ENCODE data around the gene ZDHHC14. TPM values are rescaled to one million over a fixed set of nuclear protein-coding genes. Genes with fewer than 3 reads are reported as not detected.

The ZDHHC14 gene
- total and polyA plus RNA-seq, 2 of the 8 experiments (the other 6 are each of a cell fraction or from before 2014, with no cell fraction given): 2.9 to 5.3 TPM

- Histone ChIP-seq H3K23ac (ENCODE audit: insufficient read length) (no peak overlapping the region), H4K8ac (ENCODE audit: extremely low read depth, insufficient read depth, low read length) (no peak overlapping the region), H2AK5ac (ENCODE audit: low read depth, low read length) (no peak overlapping the region), H3K4me2 (ENCODE audit: insufficient read depth in 1 of 2, low read depth in 2 of 2, low read length in 2 of 2) (no peak overlapping the region), H2BK5ac (ENCODE audit: low read depth, low read length) (no peak overlapping the region), H4K20me1 (replicated peaks in 1 of 2; ENCODE audit: control insufficient read depth in 1 of 2, insufficient read depth in 2 of 2, low read length in 2 of 2) (no peaks in the 10 kb centered on the region), H3K56ac (replicated peaks; ENCODE audit: insufficient read length, low read depth, low read length) (no peak overlapping the region), H4K91ac (replicated peaks; ENCODE audit: insufficient read length, low read length) (no peak overlapping the region), H3K79me2 (ENCODE audit: control insufficient read depth in 1 of 2, insufficient read depth in 2 of 2, low read length in 2 of 2) (no peaks in the 10 kb centered on the region), H3K9ac (replicated peaks in 1 of 4; ENCODE audit: extremely low read depth in 1 of 4, low read depth in 3 of 4, low read length in 3 of 4) (no peak overlapping the region), H2AFZ (ENCODE audit: low read length) (0 out of 2 replicates have a peak overlapping the region, but pooled peaks have one; percentile 29), H3K36me3 (ENCODE audit: control insufficient read depth in 2 of 4, insufficient read depth in 4 of 4, low read length in 3 of 4) (no peaks in the 10 kb centered on the region), H3K23me2 (ENCODE audit: low read depth, low read length) (no peaks in the 10 kb centered on the region), H3K18ac (ENCODE audit: extremely low read depth, low read length) (no peak overlapping the region), H3K27ac (ENCODE audit: low read depth, low read length) (no peak overlapping the region), H2BK12ac (ENCODE audit: low read depth, low read length) (no peak overlapping the region), H3K4me3 (ENCODE audit: extremely low read depth in 1 of 4, insufficient read depth in 2 of 4, low read depth in 3 of 4, low read length in 4 of 4) (no peak overlapping the region), H3K9me3 (ENCODE audit: insufficient read depth in 2 of 2, low read depth in 1 of 2, low read length in 1 of 2) (no peaks in the 10 kb centered on the region), H3K4me1 (replicated peaks in 1 of 4; ENCODE audit: control insufficient read depth in 3 of 4, insufficient read depth in 4 of 4, low read length in 3 of 4) (no peaks in the 10 kb centered on the region), H3K79me1 (ENCODE audit: low read depth, low read length) (no peaks in the 10 kb centered on the region), H2BK20ac (ENCODE audit: low read length) (no peak overlapping the region), H3K14ac (ENCODE audit: insufficient read length) (no peak overlapping the region), H3K4ac (replicated peaks; ENCODE audit: insufficient read length, low read depth, low read length) (no peak overlapping the region), H2BK120ac (replicated peaks; ENCODE audit: low read depth, low read length) (no peak overlapping the region), H4K5ac (ENCODE audit: insufficient read length, low read depth, low read length) (no peak overlapping the region), H2BK15ac (ENCODE audit: low read length) (no peak overlapping the region), H3K27me3 (replicated peaks in 1 of 4; ENCODE audit: control insufficient read depth in 3 of 4, extremely low read depth in 1 of 4, insufficient read depth in 3 of 4, low read length in 3 of 4) (no peaks in the 10 kb centered on the region)
- ChIA-PET CTCF (ENCODE audit: partially characterized antibody) (interaction anchor here (0.6 to 3.6 kb wide), 2 partner anchors 9 to 255 kb away, joined by 3 to 19 read pairs; no protein-coding TSS in a partner anchor), POLR2A (ENCODE audit: partially characterized antibody) (interaction anchor here (0.8 kb wide), 1 partner anchor 11 kb away, joined by 4 read pairs; no protein-coding TSS in a partner anchor)
- TF ChIP-seq, protein P1, sequence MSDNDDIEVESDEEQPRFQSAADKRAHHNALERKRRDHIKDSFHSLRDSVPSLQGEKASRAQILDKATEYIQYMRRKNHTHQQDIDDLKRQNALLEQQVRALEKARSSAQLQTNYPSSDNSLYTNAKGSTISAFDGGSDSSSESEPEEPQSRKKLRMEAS (IDR thresholded peaks at IDR 0.05): no peak
- no peak for TF ChIP-seq KDM4A (IDR thresholded peaks at IDR 0.05; ENCODE audit: low read depth, low read length, severe bottlenecking)
- no peak for TF ChIP-seq JUN (IDR thresholded peaks at IDR 0.05; ENCODE audit: low read depth, low read length)
- TF ChIP-seq EZH2 (IDR thresholded peaks at IDR 0.05; ENCODE audit: low read depth, low read length, severe bottlenecking): no peak
- TF ChIP-seq MAFK (IDR thresholded peaks at IDR 0.05; ENCODE audit: low read depth, low read length): no peak
- no peak for TF ChIP-seq GABPA (IDR thresholded peaks at IDR 0.05; ENCODE audit: borderline replicate concordance, insufficient read depth, low read length)
- TF ChIP-seq TEAD4 (IDR thresholded peaks at IDR 0.05; ENCODE audit: low read depth, low read length): no peak
- no peak for FAIRE-seq
- WGBS, 2 experiments (ENCODE audit: extremely low coverage in 1 of 2, insufficient coverage in 1 of 2, insufficient read length in 1 of 2, insufficient replicate concordance in 2 of 2, low coverage in 1 of 2, low lambda C conversion rate in 2 of 2, missing lambda C conversion rate in 1 of 2): 88% methylated on average over 4 of the region's 4 CpGs; no CpG with 5 or more reads in 1 of the 2 experiments
- no peak for DNase-seq (ENCODE audit: low read depth in 1 of 2, low spot score in 2 of 2)
Observed at GRCh38 chr6:157343732-157344131, 37.3 kb upstream of the ZDHHC14 start.
